Measurements from ENCODE around the gene SLC35F5.

Gene SLC35F5

GRCh38 chr2:113760400-113760799, 4.0 kb upstream of the SLC35F5 start:
- no peak for DNase-seq (ENCODE audit: low read depth, low spot score)
- ChIA-PET POLR2A (interaction anchor here (0.8 kb wide), 1 partner anchor 185 kb away, joined by 3 read pairs; no protein-coding TSS in a partner anchor), CTCF (no interaction called here)
- TF ChIP-seq CTCF (IDR thresholded peaks at IDR 0.05; ENCODE audit: insufficient read depth, low read length, missing control alignments): no peak
- no peak overlapping the region for H3K4me3 ChIP-seq (ENCODE audit: low read depth, low read length)

GRCh38 chr2:113757138-113757657, 756 bp upstream of the SLC35F5 start:
- no peak for TF ChIP-seq CTCF (IDR thresholded peaks at IDR 0.05; ENCODE audit: insufficient read depth, low read length, missing control alignments)
- H3K4me3 ChIP-seq (ENCODE audit: low read depth, low read length): peak overlapping the region; percentile 97
- ChIA-PET POLR2A (interaction anchor here (1.0 to 2.3 kb wide), 9 partner anchors 55 to 145 kb away, joined by 3 to 40 read pairs (median 6); partner anchors contain the start of gene ACTR3), CTCF (interaction anchor here (1.3 to 1.8 kb wide), 3 partner anchors 13 to 140 kb away, joined by 3 to 6 read pairs (median 3); no protein-coding TSS in a partner anchor)
- no peak for DNase-seq (ENCODE audit: low read depth, low spot score)

- H3K4me3 ChIP-seq (ENCODE audit: low read depth, low read length): peak overlapping the region; percentile 97
- ChIA-PET CTCF (interaction anchor here (0.6 to 1.8 kb wide), 6 partner anchors 9 to 141 kb away, joined by 3 to 6 read pairs (median 3); no protein-coding TSS in a partner anchor), POLR2A (interaction anchor here (0.6 to 2.3 kb wide), 11 partner anchors 56 to 210 kb away, joined by 3 to 40 read pairs (median 5); partner anchors contain the start of gene ACTR3)
- peak; percentile 3 for TF ChIP-seq CTCF (IDR thresholded peaks at IDR 0.05; ENCODE audit: insufficient read depth, low read length, missing control alignments)
- no peak for DNase-seq (ENCODE audit: low read depth, low spot score)
Measured at GRCh38 chr2:113755835-113756354, 547 bp downstream of the SLC35F5 start.

GRCh38 chr2:113755035-113755834, 1.2 kb downstream of the SLC35F5 start:
- POLR2A ChIA-PET: interaction anchor here (1.4 to 2.3 kb wide), 3 partner anchors 131 to 210 kb away, joined by 5 to 40 read pairs (median 9); partner anchors contain the start of gene ACTR3
- CTCF ChIA-PET: interaction anchor here (1.2 to 1.8 kb wide), 3 partner anchors 8 to 142 kb away, joined by 3 to 6 read pairs (median 3); no protein-coding TSS in a partner anchor
- DNase-seq (ENCODE audit: low read depth, low spot score): no peak
- H3K4me3 ChIP-seq (ENCODE audit: low read depth, low read length): peak overlapping the region; percentile 97
- TF ChIP-seq CTCF (IDR thresholded peaks at IDR 0.05; ENCODE audit: insufficient read depth, low read length, missing control alignments): no peak

- DNase-seq (ENCODE audit: low read depth, low spot score): no peak
- POLR2A ChIA-PET: no interaction called here
- H3K4me3 ChIP-seq (ENCODE audit: low read depth, low read length): no peak overlapping the region
- CTCF ChIA-PET: no interaction called here
- TF ChIP-seq CTCF (IDR thresholded peaks at IDR 0.05; ENCODE audit: insufficient read depth, low read length, missing control alignments): no peak
Measured at GRCh38 chr2:113754160-113754559, 2.3 kb downstream of the SLC35F5 start.

GRCh38 chr2:113750385-113750784, 6.1 kb downstream of the SLC35F5 start:
- TF ChIP-seq CTCF (IDR thresholded peaks at IDR 0.05; ENCODE audit: insufficient read depth, low read length, missing control alignments): no peak
- DNase-seq (ENCODE audit: low read depth, low spot score): no peak
- ChIA-PET CTCF (no interaction called here), POLR2A (no interaction called here)
- H3K4me3 ChIP-seq (ENCODE audit: low read depth, low read length): no peak overlapping the region
